HEK293 (cell line): ENCODE measurements around the gene NEK9.
A peak's percentile ranks its signal among the peaks of the same experiment; 100 is the strongest.

ENCODE experiments used
- CTCF ChIA-PET: fragments of 350-600 bp; formaldehyde crosslinking; extraction: SDS; loops from one replicate; lab custom pipeline; 2021; ENCODE audit warnings: antibody characterized with exemption; lab: Yijun Ruan, JAX
- POLR2A ChIA-PET: fragments of 300-600 bp; formaldehyde crosslinking; extraction: SDS; loops from one replicate; lab custom pipeline; 2020; ENCODE audit warnings: antibody characterized with exemption, inconsistent platforms; lab: Yijun Ruan, JAX
- H3K27ac ChIP-seq: fragments of 200-500 bp; sonication (Bioruptor generic); 2 replicates; pipeline ENCODE4 v1.5.1; 2014; ENCODE audit warnings: low read depth, low read length, control low read depth, inconsistent platforms; ENCODE audit errors: extremely low read depth
- H3K36me3 ChIP-seq, 2 experiments: fragments of 200-500 bp in 1 of 2; sonication (Bioruptor generic) in 1 of 2; 1 replicate in 1 of 2; 2 replicates in 1 of 2; pipeline ENCODE4 v1.5.1; 2014 to 2017; ENCODE audit warnings: inconsistent platforms in 2 of 2, low read length in 2 of 2; ENCODE audit not compliant: control insufficient read depth in 2 of 2, insufficient read depth in 1 of 2
- H3K4me1 ChIP-seq: fragments of 200-500 bp; sonication (Bioruptor generic); 2 replicates; pipeline ENCODE4 v1.5.1; 2014; ENCODE audit warnings: mild to moderate bottlenecking, low read length, inconsistent platforms; ENCODE audit not compliant: control insufficient read depth, insufficient read depth
- H3K4me3 ChIP-seq: 2 replicates; pipeline ENCODE4 v1.5.1; 2011; ENCODE audit warnings: low read depth, mild to moderate bottlenecking, control low read depth, low read length, moderate library complexity
- H3K9me3 ChIP-seq: fragments of 200-500 bp; sonication (Bioruptor generic); 2 replicates; pipeline ENCODE4 v1.5.1; 2014; ENCODE audit warnings: low read depth, low read length, inconsistent platforms; ENCODE audit not compliant: control insufficient read depth, insufficient read depth
- PATZ1 ChIP-seq: fragments of 450-650 bp; formaldehyde crosslinking; IDR thresholded peaks from 2 replicates; pipeline ENCODE4 v1.5.1; 2016; ENCODE audit warnings: missing biosample characterization, missing genetic modification characterization
- PRDM6 ChIP-seq: fragments of 450-650 bp; formaldehyde crosslinking; IDR thresholded peaks from 2 replicates; pipeline ENCODE4 v1.5.1; 2017; ENCODE audit warnings: missing biosample characterization, missing genetic modification characterization
- SALL2 ChIP-seq: fragments of 450-650 bp; formaldehyde crosslinking; IDR thresholded peaks from 2 replicates; pipeline ENCODE4 v1.5.0; 2017; ENCODE audit warnings: missing biosample characterization, mild to moderate bottlenecking, missing genetic modification characterization, borderline replicate concordance
- SETDB1 ChIP-seq: IDR thresholded peaks from one replicate; pipeline ENCODE4 v1.6.1; 2017; ENCODE audit warnings: mild to moderate bottlenecking, low read length, moderate library complexity, mixed read lengths; ENCODE audit not compliant: insufficient read length
- ZBTB49 ChIP-seq: fragments of 450-650 bp; formaldehyde crosslinking; IDR thresholded peaks from 2 replicates; pipeline ENCODE4 v1.5.1; 2016; ENCODE audit warnings: missing biosample characterization, missing genetic modification characterization, low read depth
- ZBTB8A ChIP-seq: fragments of 450-650 bp; formaldehyde crosslinking; IDR thresholded peaks from 2 replicates; pipeline ENCODE4 v1.5.1; 2016; ENCODE audit warnings: missing biosample characterization, missing genetic modification characterization
- ZEB2 ChIP-seq: fragments of 450-650 bp; formaldehyde crosslinking; IDR thresholded peaks from 2 replicates; pipeline ENCODE4 v1.5.1; 2016; ENCODE audit warnings: missing biosample characterization, missing genetic modification characterization
- ZNF121 ChIP-seq: fragments of 450-650 bp; formaldehyde crosslinking; IDR thresholded peaks from 2 replicates; pipeline ENCODE4 v1.5.1; 2016; ENCODE audit warnings: missing biosample characterization, missing genetic modification characterization
- ZNF146 ChIP-seq: fragments of 450-650 bp; formaldehyde crosslinking; IDR thresholded peaks from 2 replicates; pipeline ENCODE4 v1.5.1; 2016; ENCODE audit warnings: missing biosample characterization, missing genetic modification characterization
- ZNF184 ChIP-seq: fragments of 450-650 bp; IDR thresholded peaks from 2 replicates; pipeline ENCODE4 v1.5.1; 2018; ENCODE audit warnings: missing biosample characterization, mild to moderate bottlenecking, missing genetic modification characterization
- ZNF280D ChIP-seq: fragments of 450-650 bp; formaldehyde crosslinking; IDR thresholded peaks from 2 replicates; pipeline ENCODE4 v1.5.1; 2016; ENCODE audit warnings: missing biosample characterization, missing genetic modification characterization
- ZNF350 ChIP-seq: fragments of 450-650 bp; formaldehyde crosslinking; IDR thresholded peaks from 2 replicates; pipeline ENCODE4 v1.5.0; 2017; ENCODE audit warnings: missing biosample characterization, mild to moderate bottlenecking, missing genetic modification characterization
- ZNF423 ChIP-seq: fragments of 450-650 bp; formaldehyde crosslinking; IDR thresholded peaks from 2 replicates; pipeline ENCODE4 v1.5.1; 2016; ENCODE audit warnings: missing biosample characterization, missing genetic modification characterization
- ZNF514 ChIP-seq: fragments of 450-650 bp; formaldehyde crosslinking; IDR thresholded peaks from 2 replicates; pipeline ENCODE4 v1.5.1; 2016; ENCODE audit warnings: missing biosample characterization, missing genetic modification characterization
- ZNF544 ChIP-seq: fragments of 450-650 bp; formaldehyde crosslinking; IDR thresholded peaks from 2 replicates; pipeline ENCODE4 v1.5.0; 2017; ENCODE audit warnings: missing biosample characterization, missing genetic modification characterization
- ZNF548 ChIP-seq: fragments of 450-650 bp; formaldehyde crosslinking; IDR thresholded peaks from 2 replicates; pipeline ENCODE4 v1.5.1; 2016; ENCODE audit warnings: missing biosample characterization, missing genetic modification characterization
- ZNF664 ChIP-seq: fragments of 450-650 bp; formaldehyde crosslinking; IDR thresholded peaks from 2 replicates; pipeline ENCODE4 v1.5.1; 2016; ENCODE audit warnings: missing biosample characterization, missing genetic modification characterization
- ZNF747 ChIP-seq: fragments of 450-650 bp; formaldehyde crosslinking; IDR thresholded peaks from 2 replicates; pipeline ENCODE4 v1.5.1; 2016; ENCODE audit warnings: missing biosample characterization, missing genetic modification characterization
- ZNF843 ChIP-seq: fragments of 450-650 bp; formaldehyde crosslinking; IDR thresholded peaks from 2 replicates; pipeline ENCODE4 v1.5.1; 2016; ENCODE audit warnings: missing biosample characterization, missing genetic modification characterization
- ZSCAN18 ChIP-seq: fragments of 450-650 bp; formaldehyde crosslinking; IDR thresholded peaks from 2 replicates; pipeline ENCODE4 v1.5.1; 2016; ENCODE audit warnings: missing biosample characterization, missing genetic modification characterization
- ZSCAN4 ChIP-seq: fragments of 450-650 bp; formaldehyde crosslinking; IDR thresholded peaks from 2 replicates; pipeline ENCODE4 v1.5.1; 2017; ENCODE audit warnings: missing biosample characterization, missing genetic modification characterization
- ZXDB ChIP-seq: fragments of 450-650 bp; formaldehyde crosslinking; IDR thresholded peaks from 2 replicates; pipeline ENCODE4 v1.5.1; 2016; ENCODE audit warnings: missing biosample characterization, missing genetic modification characterization

The NEK9 gene

GRCh38 chr14:75133597-75133996 lies 6.7 kb upstream of the NEK9 start:
- Histone ChIP-seq H3K4me1 (no peaks in the 10 kb centered on the region), H3K9me3 (no peaks in the 10 kb centered on the region), H3K27ac (no peak overlapping the region), H3K36me3 (peaks cover 11 to 31% of the 10 kb centered on the region in 2 experiments), H3K4me3 (no peak overlapping the region)
- CTCF ChIA-PET, result interaction anchor here (1.5 to 1.7 kb wide), 2 partner anchors 164 to 171 kb away, joined by 3 to 8 read pairs; no protein-coding TSS in a partner anchor
- TF ChIP-seq ZNF146 (tag by site-specific recombination) (peak; percentile 87), ZXDB (tag by site-specific recombination) (no peak), SETDB1 (peak; percentile 51)
- POLR2A ChIA-PET, result no interaction called here

GRCh38 chr14:75132382-75133086 lies 5.7 kb upstream of the NEK9 start:
- H3K4me1 ChIP-seq, result 0 out of 2 replicates have a peak, but pooled peaks cover 4% of the 10 kb centered on the region
- H3K9me3 ChIP-seq, result no peaks in the 10 kb centered on the region
- no peak overlapping the region for H3K27ac ChIP-seq
- H3K36me3 ChIP-seq, result peaks cover 11 to 36% of the 10 kb centered on the region in 2 experiments
- POLR2A ChIA-PET, result no interaction called here
- CTCF ChIA-PET, result interaction anchor here (0.7 to 3.0 kb wide), 8 partner anchors 9 to 354 kb away, joined by 3 to 54 read pairs (median 6); no protein-coding TSS in a partner anchor
- H3K4me3 ChIP-seq, result no peak overlapping the region
- TF ChIP-seq ZNF350 (tag by site-specific recombination) (no peak), ZNF548 (tag by site-specific recombination) (no peak), ZNF121 (tag by site-specific recombination) (0 out of 2 replicates have a peak, but pooled peaks have one; percentile 16), PATZ1 (tag by site-specific recombination) (no peak), ZXDB (tag by site-specific recombination) (no peak), ZNF747 (tag by site-specific recombination) (no peak), ZNF843 (tag by site-specific recombination) (no peak), ZNF514 (tag by site-specific recombination) (no peak), PRDM6 (no peak), ZEB2 (tag by site-specific recombination) (no peak), ZBTB8A (tag by site-specific recombination) (no peak), SALL2 (tag by site-specific recombination) (no peak), ZNF280D (no peak), ZSCAN4 (tag by site-specific recombination) (no peak), ZNF544 (tag by site-specific recombination) (no peak), ZNF184 (tag by site-specific recombination) (no peak), ZSCAN18 (tag by site-specific recombination) (no peak), ZNF423 (no peak), ZBTB49 (tag by site-specific recombination) (no peak), ZNF664 (no peak)
